Hepatocyte (in vitro differentiated cells): ENCODE results near the gene DIS3. TPM values are rescaled to one million over a fixed set of nuclear protein-coding genes. Genes with fewer than 3 reads are reported as not detected.

Source experiments
- DNase-seq: peaks from one replicate; pipeline ENCODE4 v3.0.0-alpha.2; 2016; ENCODE audit warnings: low spot score
- H2AFZ ChIP-seq: fragments of 200-600 bp; sonication (generic); 2 replicates; pipeline ENCODE4 v1.6.0; 2016; ENCODE audit warnings: antibody characterized with exemption, mild to moderate bottlenecking
- H3K27ac ChIP-seq: fragments of 200-600 bp; sonication (generic); 2 replicates; pipeline ENCODE4 v1.5.1; 2016; ENCODE audit warnings: mild to moderate bottlenecking
- H3K27me3 ChIP-seq: fragments of 200-600 bp; sonication (generic); 2 replicates; pipeline ENCODE4 v1.6.1; 2016
- H3K36me3 ChIP-seq: fragments of 200-600 bp; sonication (generic); replicated peaks from 2 replicates; pipeline ENCODE4 v1.5.1; 2016; ENCODE audit warnings: low read depth; ENCODE audit not compliant: insufficient read depth
- H3K4me1 ChIP-seq: fragments of 200-600 bp; sonication (generic); 2 replicates; pipeline ENCODE4 v1.5.1; 2016; ENCODE audit warnings: mild to moderate bottlenecking, moderate library complexity; ENCODE audit not compliant: insufficient read depth
- H3K4me2 ChIP-seq: fragments of 200-600 bp; sonication (generic); 2 replicates; pipeline ENCODE4 v1.6.0; 2016
- H3K4me3 ChIP-seq: fragments of 200-600 bp; sonication (generic); 2 replicates; pipeline ENCODE4 v1.5.1; 2016; ENCODE audit warnings: mild to moderate bottlenecking
- H3K79me2 ChIP-seq: fragments of 200-600 bp; sonication (generic); 2 replicates; pipeline ENCODE4 v1.6.0; 2017; ENCODE audit warnings: mild to moderate bottlenecking
- H3K9me2 ChIP-seq: fragments of 200-600 bp; sonication (generic); replicated peaks from 2 replicates; pipeline ENCODE4 v1.6.0; 2017; ENCODE audit warnings: mild to moderate bottlenecking; ENCODE audit not compliant: insufficient read depth
- H3K9me3 ChIP-seq: fragments of 200-600 bp; sonication (generic); 2 replicates; pipeline ENCODE4 v1.5.1; 2016; ENCODE audit warnings: low read depth, mild to moderate bottlenecking
- H4K20me1 ChIP-seq: fragments of 200-600 bp; sonication (generic); 2 replicates; pipeline ENCODE4 v1.6.0; 2016; ENCODE audit warnings: mild to moderate bottlenecking; ENCODE audit not compliant: insufficient read depth, poor library complexity, severe bottlenecking
- CTCF ChIP-seq: fragments of 200-600 bp; sonication (generic); IDR thresholded peaks from 2 replicates; pipeline ENCODE4 v1.5.1; 2016; ENCODE audit warnings: antibody characterized with exemption, mild to moderate bottlenecking; ENCODE audit not compliant: poor library complexity
- EZH2 ChIP-seq: fragments of 200-600 bp; sonication (generic); IDR thresholded peaks from 2 replicates; pipeline ENCODE4 v1.6.1; 2016; ENCODE audit warnings: antibody characterized with exemption, mild to moderate bottlenecking, borderline replicate concordance
- EZH2phosphoT487 ChIP-seq: fragments of 200-600 bp; sonication (generic); IDR thresholded peaks from one replicate; pipeline ENCODE4 v1.6.1; 2018; ENCODE audit warnings: antibody characterized with exemption, mild to moderate bottlenecking, low read depth, moderate library complexity; ENCODE audit not compliant: unreplicated experiment, severe bottlenecking
- WGBS: methylation state at CpG from one replicate; pipeline ENCODE4 v1.1.6; 2016; ENCODE audit warnings: low lambda C conversion rate; ENCODE audit errors: missing lambda C conversion rate; 5-methylcytosine and 5-hydroxymethylcytosine counted together
- polyA plus RNA-seq: library from polyadenylated mRNA; unstranded; fragments of >200 nt; fragmentation: Nextera tagmentation; extraction: Ambion mirVana; gene quantifications from 2 replicates; pipeline ENCODE4 v1.2.1, GENCODE V29; 2016
- total RNA-seq: library from RNA; depleted of rRNA; stranded (reverse); fragments of >200 nt; gene quantifications from 2 replicates; pipeline ENCODE4 v1.2.3, GENCODE V29; 2014

The DIS3 gene
- total and polyA plus RNA-seq, 2 experiments from 2014 or later, result 11.7 to 37.0 TPM

DNA sequence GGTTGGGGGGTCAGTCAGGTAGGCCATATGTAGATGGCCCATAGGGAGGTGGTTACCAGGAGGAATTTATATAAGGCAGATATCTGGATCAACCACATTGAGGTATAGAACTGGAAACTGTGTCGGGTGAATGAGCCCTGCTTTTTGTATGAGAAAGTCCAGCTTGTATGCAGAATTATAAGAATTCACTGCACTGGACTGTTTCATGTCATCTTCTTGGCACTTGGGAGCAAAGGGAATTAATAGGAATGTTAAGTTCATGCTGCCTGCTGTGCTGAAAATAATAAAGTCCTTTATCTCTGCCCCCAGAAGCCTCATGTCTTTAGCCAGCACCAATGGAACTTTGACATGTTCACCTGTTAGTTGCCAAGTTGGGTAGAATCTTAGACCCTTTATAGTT, 41.7 kb downstream of the DIS3 start:
- TF ChIP-seq CTCF (no peak), EZH2 (no peak), EZH2phosphoT487 (no peak)
- H4K20me1 ChIP-seq, result no peaks in the 10 kb centered on the region
- no peaks in the 10 kb centered on the region for H3K79me2 ChIP-seq
- no peaks in the 10 kb centered on the region for H3K27me3 ChIP-seq
- H3K9me3 ChIP-seq, result no peaks in the 10 kb centered on the region
- H3K27ac ChIP-seq, result no peak overlapping the region
- H3K4me3 ChIP-seq, result no peak overlapping the region
- no peak for DNase-seq
- H3K4me1 ChIP-seq, result no peaks in the 10 kb centered on the region
- no peaks in the 10 kb centered on the region for H3K36me3 ChIP-seq
- H2AFZ ChIP-seq, result no peak overlapping the region
- 89% methylated on average over 1 of the region's 1 CpG for WGBS
- no peaks in the 10 kb centered on the region for H3K9me2 ChIP-seq
- no peak overlapping the region for H3K4me2 ChIP-seq

DNA sequence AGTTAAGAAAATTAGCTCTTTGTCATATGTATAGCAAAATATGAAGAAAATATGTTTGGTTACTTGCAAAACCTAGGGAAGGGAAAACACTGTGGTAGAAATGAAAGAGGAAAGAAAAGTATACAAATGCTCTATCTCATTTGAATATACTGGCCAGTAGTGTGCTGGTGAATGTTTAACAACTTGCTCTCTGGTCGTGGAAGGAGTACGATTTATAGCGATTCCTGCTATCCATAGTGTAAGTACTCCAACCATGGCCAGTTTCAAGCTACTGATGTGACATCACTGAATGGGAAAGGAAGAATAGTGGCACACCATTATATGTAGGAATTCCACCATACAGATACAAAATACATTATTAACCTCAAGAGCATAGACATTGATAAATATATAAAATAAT, 44.7 kb downstream of the DIS3 start:
- Histone ChIP-seq H3K79me2 (no peaks in the 10 kb centered on the region), H4K20me1 (no peaks in the 10 kb centered on the region), H2AFZ (no peak overlapping the region), H3K36me3 (no peaks in the 10 kb centered on the region), H3K4me1 (no peaks in the 10 kb centered on the region), H3K9me3 (no peaks in the 10 kb centered on the region), H3K27ac (no peak overlapping the region), H3K4me2 (no peak overlapping the region), H3K9me2 (no peaks in the 10 kb centered on the region), H3K4me3 (no peak overlapping the region), H3K27me3 (no peaks in the 10 kb centered on the region)
- no peak for DNase-seq
- 90% methylated on average over 3 of the region's 3 CpGs for WGBS
- TF ChIP-seq EZH2 (no peak), EZH2phosphoT487 (no peak), CTCF (no peak)

GRCh38 chr13:72728290-72728605, 53.5 kb downstream of the DIS3 start:
- no peak overlapping the region for H3K27ac ChIP-seq
- H3K4me1 ChIP-seq, result peaks cover 6% of the 10 kb centered on the region
- TF ChIP-seq EZH2 (no peak), CTCF (no peak), EZH2phosphoT487 (no peak)
- H3K4me2 ChIP-seq, result peak overlapping the region; percentile 80
- no peaks in the 10 kb centered on the region for H3K36me3 ChIP-seq
- H3K79me2 ChIP-seq, result peaks cover 57% of the 10 kb centered on the region
- H3K9me3 ChIP-seq, result no peaks in the 10 kb centered on the region
- no peak for DNase-seq
- 21% methylated on average over 3 of the region's 3 CpGs for WGBS
- H2AFZ ChIP-seq, result peak overlapping the region; percentile 70
- peak overlapping the region; percentile 54 for H3K4me3 ChIP-seq
- no peaks in the 10 kb centered on the region for H3K9me2 ChIP-seq
- no peaks in the 10 kb centered on the region for H3K27me3 ChIP-seq
- no peaks in the 10 kb centered on the region for H4K20me1 ChIP-seq
